PFSK-1 (cell line): ENCODE results near the gene TGOLN2.

ENCODE experiments used
- FOXP2 ChIP-seq: optimal IDR thresholded peaks from 2 replicates; pipeline ENCODE3; 2011; ENCODE audit warnings: borderline replicate concordance, control low read depth, inconsistent platforms; ENCODE audit not compliant: insufficient read depth; ENCODE audit errors: extremely low read length, extremely low read depth
- POLR2AphosphoS5 ChIP-seq: IDR thresholded peaks from 2 replicates; pipeline ENCODE4 v1.6.1; 2012; ENCODE audit warnings: low read depth, mild to moderate bottlenecking, control low read depth, low read length, moderate library complexity
- REST ChIP-seq, 2 experiments: IDR thresholded peaks; 2 replicates each; pipeline versions ENCODE4 v1.6.1 to v1.8.0; 2011 to 2012; ENCODE audit warnings: low read depth in 2 of 2, low read length in 2 of 2, control low read depth in 1 of 2, inconsistent platforms in 1 of 2, mild to moderate bottlenecking in 1 of 2, moderate library complexity in 1 of 2; ENCODE audit not compliant: insufficient read depth in 1 of 2
- TAF1 ChIP-seq: IDR thresholded peaks from 2 replicates; pipeline ENCODE4 v1.6.1; 2012; ENCODE audit warnings: low read length, control low read depth, borderline replicate concordance; ENCODE audit not compliant: insufficient read depth

GRCh38 chr2:85272357-85272756, 55.4 kb downstream of the TGOLN2 start:
- no peak for TF ChIP-seq REST (IDR thresholded peaks at IDR 0.05; ENCODE audit: insufficient read depth in 1 of 2, low read depth in 2 of 2, low read length in 2 of 2)
- no peak for TF ChIP-seq POLR2AphosphoS5
- TF ChIP-seq TAF1: no peak
- no peak for TF ChIP-seq FOXP2
